Small intestine (tissue), 7 donors: ENCODE measurements around the gene APOE. TPM values are rescaled to one million over a fixed set of nuclear protein-coding genes. Genes with fewer than 3 reads are reported as not detected.

Source experiments
- DNase-seq, 2 donors: peaks; one replicate each; pipeline versions ENCODE4 v3.0.0 to v3.0.0-alpha.2; 2013
- FAIRE-seq: peaks from 2 replicates; lab custom pipeline; 2012; peaks lifted over from hg19 to GRCh38; lab: Jason Lieb, UNC
- H3K27ac ChIP-seq, 3 donors: one replicate each; pipeline ENCODE4 v1.5.1; 2013; ENCODE audit warnings: low read length in 2 of 3, mild to moderate bottlenecking in 2 of 3, control low read depth in 1 of 3, inconsistent platforms in 1 of 3, low read depth in 1 of 3, moderate library complexity in 1 of 3
- H3K27me3 ChIP-seq, 3 donors: one replicate each; pipeline ENCODE4 v1.6.1; 2013; ENCODE audit warnings: low read length in 3 of 3, inconsistent platforms in 1 of 3; ENCODE audit not compliant: control insufficient read depth in 3 of 3, insufficient read depth in 3 of 3
- H3K36me3 ChIP-seq, 3 donors: one replicate each; pipeline ENCODE4 v1.6.1; 2013; ENCODE audit warnings: low read length in 3 of 3, inconsistent platforms in 1 of 3, low read depth in 1 of 3, mild to moderate bottlenecking in 1 of 3, moderate library complexity in 1 of 3; ENCODE audit not compliant: control insufficient read depth in 3 of 3, insufficient read depth in 2 of 3
- H3K4me1 ChIP-seq, 3 donors: one replicate each; pipeline ENCODE4 v1.6.1; 2013; ENCODE audit warnings: low read length in 2 of 3, inconsistent platforms in 1 of 3, low read depth in 1 of 3, mild to moderate bottlenecking in 1 of 3, moderate library complexity in 1 of 3; ENCODE audit not compliant: control insufficient read depth in 3 of 3, insufficient read depth in 2 of 3
- H3K4me3 ChIP-seq, 3 donors: one replicate each; pipeline ENCODE4 v1.5.1; 2013; ENCODE audit warnings: low read length in 3 of 3, control low read depth in 1 of 3, inconsistent platforms in 1 of 3, low read depth in 1 of 3, mild to moderate bottlenecking in 1 of 3, moderate library complexity in 1 of 3
- H3K9me3 ChIP-seq, 2 donors: one replicate each; pipeline ENCODE4 v1.6.1; 2013; ENCODE audit warnings: low read depth in 1 of 2, low read length in 1 of 2; ENCODE audit not compliant: control insufficient read depth in 2 of 2, insufficient read depth in 1 of 2
- WGBS, 3 donors: extraction: QIAGEN DNeasy Blood & Tissue Kit; methylation state at CpG; one replicate each; pipeline ENCODE4 v1.1.7; 2013; 5-methylcytosine and 5-hydroxymethylcytosine counted together
- polyA plus RNA-seq, 4 donors: library from polyadenylated mRNA; stranded (reverse) in 3 of 4; unstranded in 1 of 4; fragments of 200-250 nt in 3 of 4; fragments of 120-200 nt in 1 of 4; gene quantifications; one replicate each; pipeline versions ENCODE4 v1.2.1 to v1.2.3, GENCODE V29; 2013
- donor health status: healthy with polysubstance abuse.
- donor health status: control.
- donor health status: control.
- donor health status: Bipolar disorder and iron deficiency.
- donor health status: healthy.

The APOE gene
- polyA plus RNA-seq, 4 donors: 14.1 to 201 (median 122) TPM

GRCh38 chr19:44894946-44895345 is 10.7 kb upstream of the APOE start:
- H3K4me3 ChIP-seq: no peak overlapping the region
- H3K27ac ChIP-seq: no peak overlapping the region
- H3K36me3 ChIP-seq: peaks cover 9 to 72% (median 9%) of the 10 kb centered on the region in 3 donors
- no peaks in the 10 kb centered on the region for H3K27me3 ChIP-seq
- no peak for DNase-seq
- WGBS, 3 donors: 75 to 83% (median 81%) methylated on average over 9 of the region's 9 CpGs
- no peaks in the 10 kb centered on the region for H3K9me3 ChIP-seq
- FAIRE-seq: no peak
- peaks cover 2 to 11% (median 3%) of the 10 kb centered on the region in 3 donors for H3K4me1 ChIP-seq

GRCh38 chr19:44897835-44898234 is 7.8 kb upstream of the APOE start:
- DNase-seq: no peak

GRCh38 chr19:44900328-44901244 is 5.0 kb upstream of the APOE start:
- H3K36me3 ChIP-seq: peaks cover 6 to 76% (median 11%) of the 10 kb centered on the region in 3 donors
- no peak overlapping the region for H3K27ac ChIP-seq
- 90 to 94% (median 93%) methylated on average over 19 of the region's 19 CpGs for WGBS, 3 donors
- FAIRE-seq: no peak
- DNase-seq: no peak
- no peaks in the 10 kb centered on the region for H3K9me3 ChIP-seq
- H3K4me3 ChIP-seq: no peak overlapping the region
- H3K27me3 ChIP-seq: peaks cover 0 to 4% (median 0%) of the 10 kb centered on the region in 3 donors
- H3K4me1 ChIP-seq: peaks cover 0 to 9% (median 0%) of the 10 kb centered on the region in 3 donors

More at GRCh38 chr19:44897835-44898234, 7.8 kb upstream of the APOE start:
- no peak overlapping the region for H3K4me3 ChIP-seq
- H3K27me3 ChIP-seq: no peaks in the 10 kb centered on the region
- FAIRE-seq: no peak
- peaks cover 9 to 93% (median 15%) of the 10 kb centered on the region in 3 donors for H3K36me3 ChIP-seq
- no peaks in the 10 kb centered on the region for H3K9me3 ChIP-seq
- no peaks in the 10 kb centered on the region for H3K4me1 ChIP-seq
- no peak overlapping the region for H3K27ac ChIP-seq
- 89 to 96% (median 92%) methylated on average over 8 of the region's 8 CpGs for WGBS, 3 donors

GRCh38 chr19:44903216-44903601 is 2.4 kb upstream of the APOE start:
- H3K27ac ChIP-seq: no peak overlapping the region
- WGBS, 3 donors: 73 to 81% (median 80%) methylated on average over 13 to 15 of the region's 15 CpGs
- H3K9me3 ChIP-seq: no peaks in the 10 kb centered on the region
- H3K4me1 ChIP-seq: peaks cover 0 to 22% (median 0%) of the 10 kb centered on the region in 3 donors
- H3K27me3 ChIP-seq: peaks cover 0 to 5% (median 5%) of the 10 kb centered on the region in 3 donors
- H3K4me3 ChIP-seq: no peak overlapping the region
- no peak for DNase-seq
- no peak for FAIRE-seq
- peaks cover 0 to 50% (median 8%) of the 10 kb centered on the region in 3 donors for H3K36me3 ChIP-seq

GRCh38 chr19:44903602-44904425 is 1.8 kb upstream of the APOE start:
- Histone ChIP-seq H3K27me3 (peaks cover 0 to 5% (median 5%) of the 10 kb centered on the region in 3 donors), H3K36me3 (peaks cover 0 to 48% (median 8%) of the 10 kb centered on the region in 3 donors), H3K27ac (no peak overlapping the region), H3K4me1 (peaks cover 0 to 22% (median 0%) of the 10 kb centered on the region in 3 donors), H3K4me3 (peak overlapping the region in 1 of 3 donors; percentile 7), H3K9me3 (no peaks in the 10 kb centered on the region)
- FAIRE-seq: no peak
- DNase-seq: peak; percentile 55 to 82
- WGBS, 3 donors: 8 to 20% (median 15%) methylated on average over 24 of the region's 24 CpGs

- peaks cover 0 to 22% (median 0%) of the 10 kb centered on the region in 3 donors for H3K4me1 ChIP-seq
- H3K27ac ChIP-seq: no peak overlapping the region
- no peaks in the 10 kb centered on the region for H3K9me3 ChIP-seq
- DNase-seq (peak in 1 of 2 donors; percentile 16), FAIRE-seq (no peak)
- peaks cover 0 to 43% (median 8%) of the 10 kb centered on the region in 3 donors for H3K36me3 ChIP-seq
- 36 to 64% (median 48%) methylated on average over 12 of the region's 12 CpGs for WGBS, 3 donors
- H3K27me3 ChIP-seq: peaks cover 0 to 5% (median 5%) of the 10 kb centered on the region in 3 donors
- no peak overlapping the region for H3K4me3 ChIP-seq
These were observed 1.1 kb upstream of the APOE start for GRCh38 chr19:44904426-44904994.

GRCh38 chr19:44907613-44908012 is 2.0 kb downstream of the APOE start:
- Histone ChIP-seq H3K4me3 (no peak overlapping the region), H3K27ac (no peak overlapping the region), H3K9me3 (no peaks in the 10 kb centered on the region), H3K36me3 (peaks cover 0 to 14% (median 0%) of the 10 kb centered on the region in 3 donors), H3K27me3 (peaks cover 0 to 5% (median 5%) of the 10 kb centered on the region in 3 donors), H3K4me1 (peaks cover 0 to 22% (median 0%) of the 10 kb centered on the region in 3 donors)
- WGBS, 3 donors: 92 to 93% (median 92%) methylated on average over 12 of the region's 12 CpGs
- DNase-seq (no peak), FAIRE-seq (no peak)
